HG02943 (cell line): ENCODE data around the gene TANGO6.
"Not testable (repeated sequence)": the region's sequence is repeated elsewhere in the genome, so short reads cannot be mapped to it uniquely, and the experiment has no call there.

Source experiments
- ATAC-seq: cut with Tn5 transposase; IDR thresholded peaks from one replicate; pipeline ENCODE4 v1.9.1; 2021; ENCODE audit warnings: mild to moderate bottlenecking, low read depth, moderate library complexity; ENCODE audit not compliant: unreplicated experiment

TANGO6 gene

DNA sequence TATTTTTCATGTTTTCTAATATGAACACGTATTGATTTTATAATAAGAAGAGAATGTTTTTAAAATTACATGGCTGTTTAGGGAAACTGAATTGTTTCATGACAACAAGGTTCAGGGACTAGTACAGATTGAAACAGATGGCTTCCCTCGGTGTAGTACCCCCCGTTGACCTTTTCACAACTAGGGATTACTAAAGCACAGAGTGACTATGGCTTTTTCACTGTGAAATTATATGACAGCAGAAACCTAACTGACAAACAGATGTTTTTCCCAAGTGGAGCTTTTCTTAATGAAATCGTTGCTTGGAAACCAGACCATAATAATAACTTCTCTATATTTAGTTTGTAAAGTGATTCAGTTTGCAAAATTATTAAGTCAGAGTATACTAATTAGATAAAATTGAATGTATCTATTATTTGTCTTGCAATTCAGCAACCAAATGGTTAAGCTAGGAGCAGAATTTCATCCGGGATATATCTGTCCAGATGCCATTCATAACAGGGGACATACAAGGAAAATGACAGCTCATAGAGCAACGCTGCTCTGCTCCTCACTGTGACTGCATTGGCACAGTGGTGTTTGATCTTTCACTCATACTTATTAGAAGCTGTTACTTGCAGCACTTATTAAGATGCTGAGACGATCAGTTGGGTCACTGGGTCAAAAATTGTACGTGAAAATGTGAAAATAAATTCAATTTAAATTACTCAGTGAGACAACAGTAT is 111.7 kb downstream of the TANGO6 start:
- ATAC-seq, result no peak

DNA sequence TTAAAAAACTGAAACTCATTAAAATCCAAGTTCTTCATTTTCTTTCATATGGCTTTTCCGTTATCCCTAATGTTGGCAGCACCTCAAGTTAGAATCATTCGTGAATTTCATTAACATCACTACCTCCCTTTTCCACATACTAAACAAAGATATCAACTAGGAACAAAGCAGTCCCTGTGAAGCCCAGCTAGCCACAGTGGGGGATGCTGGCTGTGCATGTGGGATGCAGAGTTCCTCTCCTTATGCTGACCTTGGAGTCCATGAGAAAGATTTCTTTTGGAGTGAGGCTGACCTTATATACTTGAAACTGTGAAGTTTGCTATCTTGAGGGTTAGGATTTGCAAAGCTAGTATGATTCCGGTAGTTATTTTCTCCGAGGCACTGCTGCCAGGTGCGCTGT is 117.6 kb downstream of the TANGO6 start:
- no peak for ATAC-seq

DNA sequence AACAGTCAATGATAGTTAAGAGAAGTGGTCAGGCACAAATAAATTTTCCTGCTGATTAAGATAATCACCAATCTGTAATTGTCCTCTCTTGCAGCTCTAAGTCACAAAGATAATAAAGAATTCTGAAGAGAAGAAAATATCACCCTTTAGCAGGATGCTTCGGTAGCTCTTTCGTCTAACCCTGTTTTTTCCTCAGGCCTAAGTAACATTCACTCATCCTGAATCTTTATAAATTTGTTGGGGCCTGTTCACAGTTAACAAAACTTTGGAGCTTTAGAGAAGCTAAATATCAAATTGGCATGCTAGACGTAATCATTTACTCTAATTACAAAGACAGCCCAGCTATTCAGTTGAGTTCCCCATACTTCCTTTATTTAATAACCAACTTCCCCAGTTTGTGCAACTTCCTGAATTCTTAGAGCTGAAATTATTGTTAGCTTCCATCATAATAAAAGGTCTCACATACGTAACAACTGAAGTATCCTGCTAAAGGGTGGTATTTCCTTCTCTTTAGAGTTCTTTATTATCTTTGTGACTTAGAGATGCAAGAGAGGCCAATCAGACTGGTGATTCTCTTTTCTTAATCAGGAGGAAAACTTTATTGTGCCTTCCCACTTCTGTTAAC is 118.6 kb downstream of the TANGO6 start:
- no peak for ATAC-seq

DNA sequence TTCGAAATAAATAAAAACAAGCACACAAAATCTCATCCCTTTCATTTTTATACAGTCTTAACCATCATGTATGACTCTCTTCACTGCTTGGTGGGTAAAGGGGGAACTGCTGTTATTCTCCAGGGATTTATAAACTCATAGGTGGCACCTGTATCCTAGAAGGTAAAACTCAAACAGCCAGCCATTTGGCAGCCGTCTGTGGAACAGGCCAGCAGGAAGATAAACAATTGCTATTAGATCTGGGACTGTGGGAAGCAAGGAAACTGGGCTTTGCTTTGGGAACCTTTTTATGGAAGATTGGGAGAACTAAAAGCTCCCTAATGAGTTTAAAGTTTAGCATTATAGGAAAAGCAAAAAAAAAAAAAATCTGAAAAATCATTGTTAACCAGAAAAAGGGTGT is 126.0 kb downstream of the TANGO6 start:
- no peak for ATAC-seq

DNA sequence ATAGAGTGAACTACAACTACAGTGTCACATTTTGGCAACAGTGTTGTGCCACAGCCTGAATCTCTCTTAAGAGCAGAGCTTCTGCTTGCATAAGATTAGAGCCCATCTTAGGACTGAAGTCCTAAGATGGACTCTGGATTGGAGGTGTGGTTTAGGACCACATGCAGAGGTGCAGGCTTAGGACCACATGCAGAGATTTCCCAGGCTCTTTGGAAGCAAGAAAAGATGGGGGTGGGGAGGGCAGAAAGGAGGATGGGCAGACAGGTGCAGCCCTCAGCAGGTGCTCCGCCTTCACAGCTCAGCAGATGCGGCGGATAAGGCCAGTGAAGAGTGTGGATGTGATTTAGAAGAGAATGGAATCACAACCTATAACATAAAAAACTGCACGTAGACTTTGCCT is 128.7 kb downstream of the TANGO6 start:
- no peak for ATAC-seq

DNA sequence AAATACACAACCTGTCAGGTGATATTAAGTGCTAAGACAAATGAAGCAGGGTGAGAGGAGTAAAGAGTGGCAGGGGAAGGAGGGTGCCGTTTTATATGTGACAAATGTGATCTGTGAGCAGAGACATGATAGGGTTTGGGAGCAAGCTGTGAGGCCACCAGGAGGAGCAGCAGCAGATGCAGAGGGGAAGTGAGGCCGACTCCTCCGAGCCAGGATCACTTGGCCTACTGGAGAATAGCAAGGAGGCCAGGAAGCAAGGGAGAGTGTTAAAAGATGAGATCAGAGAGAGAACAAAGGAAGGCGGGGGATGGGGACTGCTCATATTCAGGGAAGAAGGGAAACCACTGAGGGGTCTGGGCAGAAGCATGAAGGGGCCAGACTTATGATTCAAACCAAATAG is 129.4 kb downstream of the TANGO6 start:
- no peak for ATAC-seq

DNA sequence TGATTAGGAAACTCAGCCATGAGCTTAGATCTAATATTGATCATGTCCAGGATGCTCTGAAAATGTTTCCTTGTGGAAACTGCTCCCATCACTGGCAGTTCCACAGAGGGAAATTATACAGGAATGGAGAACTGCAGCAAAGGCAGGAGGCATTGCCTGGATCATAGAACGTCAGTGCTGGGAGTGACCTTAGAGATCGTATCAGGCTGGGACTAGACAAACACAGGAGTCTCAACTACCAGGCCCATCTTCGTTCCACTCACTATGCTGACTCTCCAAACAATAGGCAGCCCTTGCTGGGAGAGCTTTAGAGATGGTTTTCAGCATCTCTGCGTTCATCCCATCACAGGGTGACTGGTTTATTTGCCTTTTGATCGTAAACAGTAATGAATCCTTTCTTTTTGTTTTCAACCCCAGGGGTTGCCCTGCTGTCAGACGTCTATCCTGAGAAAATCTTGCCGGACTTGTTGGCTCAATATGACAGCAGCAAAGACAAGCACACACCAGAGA is 130.3 kb downstream of the TANGO6 start:
- no peak for ATAC-seq

DNA sequence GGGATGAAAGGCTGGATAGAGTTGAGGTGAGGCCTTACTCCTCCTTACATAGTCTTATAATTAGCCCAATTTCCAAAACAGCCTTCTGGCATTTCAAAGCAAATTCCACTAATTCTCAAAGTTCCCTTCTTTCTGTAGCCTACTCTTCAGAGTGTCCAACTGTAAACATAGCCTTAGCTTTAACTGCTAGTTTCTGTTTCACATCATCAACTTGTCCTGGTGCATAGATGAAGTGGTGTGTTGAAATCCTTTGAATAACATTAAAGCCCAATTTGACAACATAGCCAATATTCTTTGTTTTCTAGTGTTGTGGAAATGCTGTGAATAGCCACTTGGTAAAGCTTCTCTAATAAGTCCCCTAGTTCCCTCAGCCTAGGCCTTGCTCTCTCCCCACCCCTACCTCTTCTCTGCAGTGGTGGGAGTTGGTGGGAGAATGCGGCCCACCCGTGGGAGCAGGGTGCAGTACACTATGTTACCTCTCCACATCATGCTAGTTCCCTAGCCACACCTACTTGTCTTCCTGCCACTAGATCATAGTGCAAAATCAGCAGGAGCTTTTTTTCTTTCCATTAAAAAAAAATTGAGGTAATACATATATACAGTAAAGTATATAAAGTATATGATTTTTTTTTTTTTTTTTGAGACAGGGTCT is 135.1 kb downstream of the TANGO6 start:
- no peak for ATAC-seq

DNA sequence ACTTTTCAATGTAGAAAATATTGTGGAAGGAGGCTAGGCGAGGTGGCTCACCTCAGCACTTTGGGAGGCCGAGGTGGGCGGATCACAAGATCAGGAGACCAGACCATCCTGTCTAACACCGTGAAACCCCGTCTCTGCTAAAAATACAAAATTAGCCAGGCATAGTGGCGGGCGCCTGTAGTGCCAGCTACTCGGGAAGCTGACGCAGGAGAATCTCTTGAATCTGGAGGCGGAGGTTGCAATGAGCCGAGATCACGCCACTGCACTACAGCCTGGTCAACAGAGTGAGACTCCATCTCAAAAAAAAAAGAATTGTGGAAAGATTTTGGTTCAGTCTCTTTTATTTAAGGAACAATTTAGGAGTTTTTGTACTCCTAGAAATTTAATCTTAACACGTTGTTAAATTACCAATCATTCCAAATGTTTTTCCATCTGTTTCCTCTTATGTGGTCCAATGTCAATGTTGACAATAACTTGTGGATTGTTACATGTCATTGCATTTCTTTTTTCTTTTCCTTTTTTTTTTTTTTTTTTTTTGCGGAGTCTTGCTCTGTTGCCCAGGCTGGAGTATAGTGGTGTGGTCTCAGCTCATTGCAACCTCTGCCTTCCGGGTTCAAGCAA is 137.5 kb downstream of the TANGO6 start:
- ATAC-seq, result no peak

DNA sequence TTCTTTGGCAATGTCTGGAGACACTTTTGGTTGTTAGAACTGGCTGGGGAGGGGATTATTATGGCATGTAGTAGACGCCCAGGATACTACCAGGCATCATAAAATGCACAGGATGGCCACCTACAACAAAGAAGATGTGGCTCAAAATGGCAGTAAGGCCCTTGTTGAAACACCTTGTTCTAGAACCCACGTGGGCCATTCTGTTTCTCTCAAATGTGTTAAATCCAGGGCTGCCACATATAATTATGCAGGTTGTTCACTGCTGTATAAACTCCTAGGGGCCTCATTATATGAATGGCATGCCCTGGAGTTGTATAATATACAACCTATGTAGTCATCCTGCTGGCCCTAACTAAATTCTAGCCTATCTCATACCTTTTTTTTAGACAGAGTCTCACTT is 138.6 kb downstream of the TANGO6 start:
- ATAC-seq, result no peak

DNA sequence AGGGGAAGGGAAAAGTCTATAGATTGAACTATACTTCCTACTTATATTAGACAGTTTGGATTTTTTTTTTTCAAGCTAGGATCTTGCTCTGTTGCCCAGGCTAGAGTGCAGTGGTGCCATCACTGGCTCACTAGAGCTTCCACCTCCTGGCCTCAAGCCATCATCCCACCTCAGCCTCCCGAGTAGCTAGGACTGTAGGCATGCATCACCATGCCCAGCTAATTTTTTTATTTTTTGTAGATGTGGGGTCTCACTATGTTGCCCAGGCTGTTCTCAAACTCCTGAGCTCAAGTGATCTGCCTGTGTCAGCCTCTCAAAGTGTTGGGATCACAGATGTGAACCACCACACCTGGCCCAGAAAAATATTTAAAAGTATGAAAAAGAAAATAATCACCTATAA is 141.1 kb downstream of the TANGO6 start:
- no peak for ATAC-seq

DNA sequence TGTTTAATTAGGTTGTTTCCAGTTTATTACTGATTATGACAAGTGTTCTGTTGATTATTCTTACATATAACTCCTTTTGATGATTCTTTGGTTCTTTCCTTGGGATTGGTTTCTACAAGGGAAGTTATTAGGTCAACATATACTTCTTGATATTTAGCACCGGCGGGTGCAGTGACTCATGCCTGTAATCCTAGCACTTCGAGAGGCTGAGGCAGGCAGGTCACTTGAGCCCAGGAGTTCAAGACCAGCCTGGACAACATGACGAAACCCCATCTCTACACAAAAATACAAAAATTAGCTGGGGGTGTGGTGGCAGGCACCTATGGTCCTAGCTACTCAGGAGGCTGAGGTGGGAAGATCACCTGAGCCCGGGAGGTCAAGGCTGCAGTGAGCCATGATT is 141.9 kb downstream of the TANGO6 start:
- no peak for ATAC-seq

DNA sequence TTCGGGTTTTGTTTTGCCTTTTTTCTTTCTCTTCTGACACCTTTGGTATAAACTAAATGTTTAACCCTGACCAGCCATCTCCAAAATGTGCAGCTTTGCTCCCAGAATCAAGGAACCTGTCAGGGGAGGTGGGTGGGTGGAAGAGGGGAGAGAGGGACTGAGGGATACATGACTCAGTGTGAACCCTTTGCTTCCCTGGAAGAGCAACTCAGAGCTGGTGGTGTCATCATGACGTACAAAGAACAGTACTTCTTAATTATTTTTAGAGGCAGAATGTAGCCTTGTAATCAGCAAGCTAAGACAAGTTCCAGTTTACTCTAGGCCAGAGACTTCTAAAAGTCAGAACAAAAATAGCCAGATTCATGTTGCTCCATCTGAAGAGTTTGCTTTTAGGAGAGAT is 142.5 kb downstream of the TANGO6 start:
- ATAC-seq, result no peak

DNA sequence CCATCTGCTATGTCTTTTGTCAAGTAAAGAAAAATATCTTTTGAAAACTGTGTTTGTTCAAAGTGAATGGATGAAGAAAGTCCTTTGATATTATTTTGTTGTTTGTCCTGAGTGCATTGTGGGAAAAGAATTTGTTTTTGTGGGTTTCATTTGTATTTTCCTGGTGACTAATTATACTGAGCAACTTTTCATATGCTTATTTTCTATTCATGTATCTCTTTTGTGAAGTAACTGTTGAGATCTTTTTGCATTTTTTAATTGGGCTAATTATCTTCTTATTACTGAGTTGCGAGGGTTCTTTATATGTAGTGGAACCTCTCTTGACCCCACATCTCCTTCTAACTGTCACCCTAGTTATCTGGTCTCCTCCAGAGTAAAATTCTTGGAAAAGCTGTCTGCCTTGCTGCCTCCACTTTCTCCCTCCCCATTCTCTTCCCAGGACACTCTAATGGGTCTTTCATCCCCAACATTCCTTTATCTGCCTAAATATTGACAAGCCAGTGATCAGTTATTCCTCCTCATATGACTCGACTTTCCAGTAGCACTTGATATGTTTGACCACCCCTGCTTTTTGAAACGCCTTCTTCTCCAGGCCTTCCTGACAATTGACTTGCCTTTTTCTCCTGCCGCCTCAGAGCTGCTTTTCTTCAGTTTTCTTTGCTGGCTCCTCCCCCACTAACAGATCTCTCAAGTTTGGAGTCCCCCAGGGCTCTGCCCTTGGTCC is 144.6 kb downstream of the TANGO6 start:
- ATAC-seq, result no peak

DNA sequence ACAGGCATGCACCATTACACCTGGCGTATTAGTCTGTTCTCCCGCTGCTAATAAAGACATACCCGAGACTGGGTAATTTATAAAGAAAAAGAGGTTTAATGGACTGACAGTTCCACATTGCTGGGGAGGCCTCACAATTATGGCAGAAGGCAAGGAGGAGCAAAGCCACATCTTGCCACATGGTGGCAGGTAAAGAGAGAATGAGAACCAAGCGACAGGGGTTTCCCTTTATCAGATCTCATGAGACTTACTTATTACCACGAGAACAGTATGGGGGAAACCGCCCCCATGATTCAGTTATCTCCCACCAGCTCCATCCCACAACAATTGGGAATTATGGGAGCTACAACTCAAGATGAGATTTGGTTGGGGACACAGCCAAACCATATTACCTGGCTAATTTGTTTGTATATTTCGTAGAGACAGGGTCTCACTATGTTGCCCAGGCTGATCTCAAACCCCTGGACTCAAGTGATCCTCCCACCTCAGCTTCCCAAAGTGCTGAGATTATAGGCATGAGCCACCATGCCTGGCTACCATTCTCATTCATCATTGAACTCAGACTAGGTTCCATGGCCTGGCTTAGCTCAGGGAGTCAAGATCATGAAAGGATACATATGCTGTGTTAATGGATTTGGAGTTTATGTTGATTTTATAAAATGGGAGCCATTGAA is 147.0 kb downstream of the TANGO6 start:
- ATAC-seq, result not testable (repeated sequence)

DNA sequence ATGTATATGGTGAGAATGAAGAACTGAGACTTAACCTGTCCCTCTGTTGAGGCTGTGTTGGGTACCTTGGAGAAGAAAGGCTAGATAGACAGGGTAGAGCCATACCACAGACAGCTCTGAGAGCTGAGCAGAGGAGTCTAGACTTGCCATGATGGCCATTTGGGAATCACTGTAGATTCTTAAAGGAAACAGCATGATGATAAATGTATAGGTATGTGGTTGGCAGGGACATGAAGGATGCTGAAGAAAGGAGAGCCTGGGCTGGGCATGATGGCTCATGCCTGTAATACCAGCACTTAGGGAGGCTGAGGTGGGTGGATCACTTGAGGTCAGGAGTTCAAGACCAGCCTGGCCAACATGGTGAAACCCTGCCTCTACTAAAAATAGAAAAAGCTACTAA is 147.7 kb downstream of the TANGO6 start:
- no peak for ATAC-seq

DNA sequence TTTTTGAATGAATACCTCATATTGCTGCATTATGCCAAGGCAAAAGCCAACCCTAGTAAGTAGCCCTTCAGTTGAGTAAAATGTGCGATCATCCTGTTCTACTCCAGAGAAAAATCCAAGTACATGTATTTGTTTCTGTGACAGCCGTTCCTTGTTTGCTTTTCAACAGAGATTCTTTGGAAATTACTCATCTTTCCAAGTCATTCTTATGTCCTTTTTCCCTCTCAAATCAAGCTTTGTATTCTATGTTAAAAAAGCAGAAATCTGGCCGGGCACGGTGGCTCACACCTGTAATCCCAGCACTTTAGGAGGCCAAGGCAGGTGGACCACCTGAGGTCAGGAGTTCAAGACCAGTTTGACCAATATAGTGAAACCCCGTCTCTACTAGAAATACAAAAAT is 149.2 kb downstream of the TANGO6 start:
- no peak for ATAC-seq

DNA sequence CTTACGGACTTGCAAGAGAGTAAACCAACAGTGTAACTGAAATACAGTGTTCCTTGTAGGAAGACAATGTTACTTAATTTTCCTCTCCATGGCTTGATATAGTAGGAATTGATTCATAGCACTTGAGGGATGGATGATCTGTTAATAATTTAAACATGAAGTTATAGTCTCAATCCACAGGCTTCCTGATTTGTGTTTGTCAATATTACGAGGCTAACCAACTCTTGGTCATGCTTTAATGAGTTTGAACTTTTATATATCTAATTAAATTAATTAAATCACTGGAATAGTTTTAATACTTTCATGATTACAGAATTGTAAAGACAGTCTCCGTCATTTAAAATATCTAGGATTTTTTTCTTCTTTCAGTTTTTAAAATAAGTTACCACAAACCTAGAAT is 150.1 kb downstream of the TANGO6 start:
- no peak for ATAC-seq

DNA sequence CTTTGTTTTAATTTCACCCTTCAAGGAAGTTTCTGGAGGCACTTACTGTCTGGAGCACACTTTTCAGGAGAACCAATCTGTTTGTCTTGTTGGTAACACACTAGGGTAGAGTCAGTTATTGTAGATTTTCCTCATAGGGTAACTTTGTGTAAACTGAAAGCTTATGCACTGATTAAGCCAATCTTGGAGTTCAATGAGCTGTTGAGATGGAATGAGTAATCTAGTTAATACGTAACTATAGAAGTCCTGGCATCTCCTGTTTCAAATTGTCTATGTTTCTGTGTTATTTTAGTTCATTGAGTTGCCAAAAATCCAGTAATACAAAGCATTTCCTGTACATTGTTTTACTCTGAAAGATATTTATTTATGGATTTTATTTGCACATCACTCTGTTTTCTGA is 150.6 kb downstream of the TANGO6 start:
- ATAC-seq, result no peak

DNA sequence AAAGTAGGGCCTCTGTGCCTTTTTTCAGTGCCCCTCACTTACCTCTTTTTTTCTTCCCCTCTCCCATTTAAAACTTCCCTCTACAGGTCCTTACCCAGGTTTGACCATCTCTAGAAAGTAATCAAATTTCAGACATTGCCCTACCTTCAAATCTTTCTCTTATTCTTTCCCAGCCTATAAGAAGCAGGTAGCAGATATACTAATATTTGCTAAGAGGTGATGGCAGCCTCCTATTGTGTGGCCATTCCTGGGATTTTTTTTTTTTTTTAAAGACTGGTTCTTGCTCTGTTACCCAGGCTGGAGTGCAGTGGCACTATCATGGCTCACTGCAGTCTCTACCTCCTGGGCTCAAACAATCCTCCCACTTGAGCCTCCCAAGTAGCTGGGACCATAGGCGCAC is 151.0 kb downstream of the TANGO6 start:
- no peak for ATAC-seq
